ENCODE data around the gene RXFP1. TPM values are rescaled to one million over a fixed set of nuclear protein-coding genes. Genes with fewer than 3 reads are reported as not detected.

Gene RXFP1
- total RNA-seq, 6 donors from 2014 or later, result 3.0 to 7.3 (median 4.7) TPM

- no peaks in the 10 kb centered on the region for H3K36me3 ChIP-seq
- H3K27me3 ChIP-seq, result no peaks in the 10 kb centered on the region
- no peaks in the 10 kb centered on the region for H3K9me3 ChIP-seq
- TF ChIP-seq POLR2A (IDR thresholded peaks at IDR 0.05) (no peak), CTCF (IDR thresholded peaks at IDR 0.05) (no peak), EP300 (IDR thresholded peaks at IDR 0.05) (no peak), POLR2AphosphoS5 (IDR thresholded peaks at IDR 0.05) (no peak)
- no peak for ATAC-seq (ENCODE audit: low FRiP score in 2 of 2)
- no peak overlapping the region for H3K4me3 ChIP-seq
- H3K4me1 ChIP-seq, result no peaks in the 10 kb centered on the region
- no peak for DNase-seq
- H3K27ac ChIP-seq, result no peak overlapping the region
Measured at GRCh38 chr4:158604369-158604768, 82.7 kb downstream of the RXFP1 start.

GRCh38 chr4:158605393-158605792, 83.7 kb downstream of the RXFP1 start:
- H3K27ac ChIP-seq, result no peak overlapping the region
- no peak for TF ChIP-seq CTCF (IDR thresholded peaks at IDR 0.05)
- TF ChIP-seq POLR2AphosphoS5 (IDR thresholded peaks at IDR 0.05), result no peak
- TF ChIP-seq EP300 (IDR thresholded peaks at IDR 0.05), result no peak
- TF ChIP-seq POLR2A (IDR thresholded peaks at IDR 0.05), result no peak
- H3K4me1 ChIP-seq, result peaks cover 0 to 3% (median 0%) of the 10 kb centered on the region in 4 donors
- ATAC-seq (ENCODE audit: low FRiP score in 2 of 2) (no peak), DNase-seq (no peak)
- no peaks in the 10 kb centered on the region for H3K9me3 ChIP-seq
- WGBS, 2 donors, result 77 to 78% methylated on average over 6 of the region's 6 CpGs
- H3K4me3 ChIP-seq, result no peak overlapping the region
- no peaks in the 10 kb centered on the region for H3K36me3 ChIP-seq
- H3K27me3 ChIP-seq, result no peaks in the 10 kb centered on the region

- no peaks in the 10 kb centered on the region for H3K9me3 ChIP-seq
- WGBS, 2 donors, result 89 to 90% methylated on average over 4 of the region's 4 CpGs
- no peak overlapping the region for H3K27ac ChIP-seq
- DNase-seq (no peak), ATAC-seq (ENCODE audit: low FRiP score in 2 of 2) (no peak)
- peaks cover 0 to 5% (median 1%) of the 10 kb centered on the region in 4 donors for H3K4me1 ChIP-seq
- TF ChIP-seq POLR2A (IDR thresholded peaks at IDR 0.05) (no peak), POLR2AphosphoS5 (IDR thresholded peaks at IDR 0.05) (no peak), CTCF (IDR thresholded peaks at IDR 0.05) (no peak), EP300 (IDR thresholded peaks at IDR 0.05) (no peak)
- H3K36me3 ChIP-seq, result no peaks in the 10 kb centered on the region
- no peaks in the 10 kb centered on the region for H3K27me3 ChIP-seq
- H3K4me3 ChIP-seq, result no peak overlapping the region
Measured at GRCh38 chr4:158606969-158607368, 85.3 kb downstream of the RXFP1 start.

GRCh38 chr4:158609116-158609515, 87.4 kb downstream of the RXFP1 start:
- 70 to 74% methylated on average over 4 of the region's 4 CpGs for WGBS, 2 donors
- DNase-seq (no peak), ATAC-seq (ENCODE audit: low FRiP score in 2 of 2) (peak in 1 of 2 donors; percentile 43)
- TF ChIP-seq EP300 (IDR thresholded peaks at IDR 0.05) (no peak), POLR2AphosphoS5 (IDR thresholded peaks at IDR 0.05) (no peak), POLR2A (IDR thresholded peaks at IDR 0.05) (no peak), CTCF (IDR thresholded peaks at IDR 0.05) (no peak)
- H3K9me3 ChIP-seq, result no peaks in the 10 kb centered on the region
- H3K27me3 ChIP-seq, result no peaks in the 10 kb centered on the region
- H3K4me1 ChIP-seq, result peaks cover 0 to 5% (median 1%) of the 10 kb centered on the region in 4 donors
- no peak overlapping the region for H3K27ac ChIP-seq
- H3K36me3 ChIP-seq, result peaks cover 0 to 2% (median 0%) of the 10 kb centered on the region in 4 donors
- no peak overlapping the region for H3K4me3 ChIP-seq

- H3K4me1 ChIP-seq, result peaks cover 0 to 5% (median 1%) of the 10 kb centered on the region in 4 donors
- ATAC-seq (ENCODE audit: low FRiP score in 2 of 2) (peak in 1 of 2 donors; percentile 60), DNase-seq (no peak)
- H3K27me3 ChIP-seq, result no peaks in the 10 kb centered on the region
- H3K36me3 ChIP-seq, result peaks cover 0 to 2% (median 0%) of the 10 kb centered on the region in 4 donors
- H3K9me3 ChIP-seq, result no peaks in the 10 kb centered on the region
- TF ChIP-seq EP300 (IDR thresholded peaks at IDR 0.05) (no peak), POLR2A (IDR thresholded peaks at IDR 0.05) (no peak), CTCF (IDR thresholded peaks at IDR 0.05) (no peak), POLR2AphosphoS5 (IDR thresholded peaks at IDR 0.05) (no peak)
- H3K4me3 ChIP-seq, result no peak overlapping the region
- WGBS, 2 donors, result 65% methylated on average over 1 of the region's 1 CpG
- H3K27ac ChIP-seq, result no peak overlapping the region
Measured at GRCh38 chr4:158610790-158611189, 89.1 kb downstream of the RXFP1 start.
